Mesenteric fat pad (tissue), 1 donor: ENCODE data around the gene SMIM27. TPM values are rescaled to one million over a fixed set of nuclear protein-coding genes. Genes with fewer than 3 reads are reported as not detected.
A peak's percentile ranks its signal among the peaks of the same experiment; 100 is the strongest.

Experiments
- DNase-seq: peaks from one replicate; pipeline ENCODE4 v3.0.0-alpha.2; 2020; ENCODE audit warnings: low spot score
- total RNA-seq: library from RNA; stranded (reverse); fragmentation: NEBNext Ultra II Directional; extraction: Animal tissue kit (Norgen Biotek cat#: 25700); gene quantifications from one replicate; pipeline ENCODE4 v1.2.1, GENCODE V29; 2021
- donor health status: DM: yes; HTN: yes; CAD: no.

The SMIM27 gene
- total RNA-seq, 1 donor from 2014 or later, result 8.1 TPM

DNA sequence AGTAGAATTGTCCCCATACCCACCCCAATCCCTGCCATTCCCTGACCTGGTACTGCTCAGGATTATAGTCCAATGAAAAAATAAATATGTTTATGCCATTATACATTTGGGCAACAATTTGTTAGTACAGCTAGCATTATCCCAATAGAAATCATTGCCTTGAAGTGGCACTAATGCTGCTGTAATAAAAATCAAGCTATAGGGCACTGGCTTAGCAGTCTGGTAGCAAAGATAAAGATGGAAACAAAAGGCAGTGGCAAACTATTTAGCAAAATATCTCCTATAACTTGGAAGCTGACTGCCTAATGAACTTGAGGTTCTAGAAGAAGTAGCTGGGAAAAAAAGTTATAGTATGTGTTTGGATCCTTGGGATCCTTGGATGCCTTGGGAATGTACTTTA is 2.5 kb downstream of the SMIM27 start:
- no peak for DNase-seq

DNA sequence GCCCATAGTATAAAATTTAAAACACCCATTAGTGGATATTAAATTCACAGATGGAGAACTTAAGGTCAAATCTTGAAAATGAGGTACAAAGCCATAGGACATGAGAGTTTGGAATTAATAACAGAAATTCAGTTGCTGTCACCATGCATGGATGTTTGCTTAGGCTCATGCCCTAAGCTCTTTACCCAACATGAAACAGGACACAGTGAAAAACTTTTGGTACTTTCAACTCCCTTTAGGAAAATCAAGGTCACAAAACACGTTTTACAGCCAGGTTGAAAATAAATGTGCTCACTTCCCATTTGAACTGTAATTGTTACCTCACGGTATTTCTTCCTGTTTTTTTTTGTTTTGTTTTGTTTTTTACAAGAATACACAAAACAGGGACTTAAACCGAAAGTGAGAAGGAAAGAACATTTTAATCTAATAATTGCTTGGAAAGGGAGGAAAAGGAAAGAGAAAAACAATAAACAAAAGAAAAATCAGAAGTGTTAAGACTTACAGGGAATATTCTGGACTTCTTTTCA is 6.3 kb downstream of the SMIM27 start:
- DNase-seq, result no peak

DNA sequence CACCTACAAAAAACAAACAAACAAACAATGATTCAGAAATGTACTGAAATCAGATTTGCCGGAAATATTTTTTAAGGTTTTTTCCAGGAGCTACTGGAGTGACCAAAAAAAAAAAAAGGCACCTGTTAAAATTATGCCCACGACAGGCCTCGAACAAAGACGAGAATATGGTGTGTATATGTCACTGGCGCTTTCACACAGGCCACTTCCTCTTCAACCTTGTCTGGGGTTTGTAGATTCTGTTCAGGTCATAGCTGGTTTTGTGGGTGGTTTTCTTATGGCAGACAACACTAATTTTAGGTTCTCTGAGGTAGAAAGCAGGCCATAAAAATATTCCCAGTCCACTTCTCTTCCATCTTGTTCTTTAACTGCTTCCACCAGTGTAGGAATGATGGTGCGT is 13.8 kb downstream of the SMIM27 start:
- DNase-seq, result no peak

DNA sequence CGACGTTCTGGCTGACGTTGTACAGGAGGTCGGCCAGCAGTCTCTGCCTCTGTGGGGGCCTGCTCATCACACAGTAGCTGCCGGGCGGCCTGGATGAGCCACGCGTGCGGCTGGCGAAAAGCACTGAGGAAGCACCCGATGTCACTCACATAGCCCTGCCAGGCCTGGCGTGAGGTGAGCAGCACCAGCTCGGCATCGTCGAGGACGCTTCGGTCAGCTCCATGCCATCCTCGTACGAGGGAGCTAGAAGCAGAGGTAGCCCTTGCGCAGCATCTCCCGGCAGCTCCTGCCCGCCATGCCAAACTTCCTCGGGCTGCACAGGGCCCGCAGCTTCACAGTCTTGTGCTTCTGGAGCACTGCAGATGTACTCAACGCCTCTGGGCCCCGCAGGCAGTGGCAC is 14.6 kb downstream of the SMIM27 start:
- no peak for DNase-seq

DNA sequence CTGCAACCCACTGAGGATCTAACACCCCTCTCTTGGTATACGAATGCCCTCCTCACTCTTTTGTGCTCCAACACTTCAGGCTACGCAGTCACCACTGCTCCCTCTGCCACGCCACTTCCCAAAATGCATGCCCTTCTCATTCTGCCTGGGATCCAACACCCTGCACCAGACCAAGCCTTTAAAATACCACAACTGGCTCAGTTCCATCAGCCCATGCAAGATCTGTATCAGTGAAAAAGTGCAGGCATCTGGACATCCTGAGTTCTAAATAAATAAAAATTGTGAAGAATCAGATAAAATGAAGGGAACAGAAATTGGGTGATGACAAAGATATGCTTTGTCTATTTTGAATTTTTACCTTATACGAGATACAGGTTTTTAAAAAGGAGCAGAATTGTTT is 18.1 kb downstream of the SMIM27 start:
- DNase-seq, result no peak

DNA sequence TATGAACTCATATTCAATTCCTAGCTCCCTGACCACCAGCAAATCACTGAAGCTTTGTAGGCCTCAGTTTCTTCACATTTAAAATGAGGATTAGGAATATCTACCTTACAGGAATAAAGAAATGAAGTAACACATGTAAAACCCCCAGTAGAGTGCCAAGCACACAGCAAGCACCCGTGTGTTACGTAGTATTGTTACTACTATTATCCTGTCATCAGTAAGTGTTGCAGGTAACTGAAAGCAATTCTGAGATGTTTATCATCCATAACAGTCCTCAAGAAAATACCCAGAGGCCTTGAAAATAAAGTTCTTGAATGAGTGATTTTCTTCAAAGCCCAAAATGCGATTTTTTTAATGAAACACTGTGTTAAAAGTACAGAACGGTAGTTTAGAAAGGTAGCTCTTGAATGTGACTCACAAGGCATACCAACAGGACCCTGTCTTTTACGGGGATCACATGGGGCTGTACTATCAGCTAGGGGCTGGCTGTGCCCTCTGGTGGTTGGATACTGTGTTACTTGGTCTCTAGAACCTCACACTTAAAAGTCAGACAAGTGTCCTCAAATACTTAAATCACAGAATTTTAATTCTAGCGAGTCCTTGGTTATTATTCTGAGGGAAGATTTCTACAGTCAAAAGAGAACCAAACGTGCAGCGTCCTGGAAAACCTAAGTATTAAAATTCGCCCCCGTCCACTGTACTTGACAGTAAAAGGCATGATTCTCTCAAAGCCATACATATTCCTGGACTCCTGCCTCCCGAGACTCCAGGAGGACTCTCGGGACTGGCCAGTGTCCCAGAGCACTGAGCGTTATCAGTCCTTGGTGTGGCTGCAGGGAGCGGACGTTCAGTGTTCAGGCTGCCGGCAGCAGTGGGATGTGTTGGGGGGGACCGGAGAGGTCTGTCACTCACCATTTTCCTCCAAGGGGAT is 20.1 kb downstream of the SMIM27 start:
- no peak for DNase-seq

DNA sequence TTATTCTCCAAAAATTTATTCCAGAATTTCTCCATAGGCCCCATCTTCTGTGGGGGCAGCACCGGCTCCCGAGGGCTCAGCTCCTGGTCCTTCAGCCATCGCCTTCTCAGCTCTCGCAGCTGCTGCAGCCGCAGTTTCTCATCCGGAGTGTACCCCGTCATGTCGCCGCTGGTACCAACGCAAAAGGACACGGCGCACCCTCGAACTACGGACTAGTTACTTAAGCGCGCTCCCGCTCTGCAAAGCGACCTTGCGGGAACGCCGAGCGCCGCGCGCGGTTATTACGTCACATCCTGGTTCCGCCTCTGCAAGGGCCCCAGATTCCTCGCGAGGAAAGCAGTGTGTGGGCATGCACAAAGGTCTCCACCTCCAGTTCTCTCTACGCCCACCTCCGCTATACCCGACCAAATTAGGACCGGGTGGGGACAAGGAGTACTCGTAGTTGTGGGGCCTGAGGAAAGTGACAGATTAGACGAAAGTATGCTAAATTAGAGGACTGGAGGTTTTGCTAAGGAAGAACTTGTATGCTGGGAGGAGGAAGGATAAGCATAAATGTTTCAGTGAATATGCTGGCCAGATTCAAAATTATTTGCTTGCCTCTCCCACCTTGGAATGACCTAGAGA is 20.9 kb downstream of the SMIM27 start, which contains the start of gene NDUFB6:
TSS of gene NDUFB6 (minus strand) at position 260 of the 624 bp plus-strand sequence. CDS start at position 161, 99 bp downstream.
- peak; percentile 98 for DNase-seq

DNA sequence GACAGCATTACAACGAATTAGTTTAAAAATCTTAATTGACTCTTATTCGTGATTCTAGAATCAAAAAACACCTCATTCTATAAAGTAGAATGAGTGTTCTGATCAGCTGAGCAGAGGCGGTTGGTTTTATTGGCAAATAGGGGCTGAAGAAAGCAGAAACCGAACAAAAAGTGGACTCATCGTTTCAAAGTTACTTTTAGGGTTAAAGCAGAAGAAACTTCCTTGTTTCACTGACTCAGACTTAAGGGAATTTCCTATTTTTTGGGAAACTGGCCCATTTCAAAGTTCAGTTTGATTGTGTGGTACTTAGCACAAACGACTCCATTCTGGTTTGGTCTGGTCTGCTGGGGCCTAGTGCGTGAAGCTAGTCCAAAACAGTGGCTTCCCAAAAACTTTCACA is 21.7 kb downstream of the SMIM27 start:
- DNase-seq, result no peak

DNA sequence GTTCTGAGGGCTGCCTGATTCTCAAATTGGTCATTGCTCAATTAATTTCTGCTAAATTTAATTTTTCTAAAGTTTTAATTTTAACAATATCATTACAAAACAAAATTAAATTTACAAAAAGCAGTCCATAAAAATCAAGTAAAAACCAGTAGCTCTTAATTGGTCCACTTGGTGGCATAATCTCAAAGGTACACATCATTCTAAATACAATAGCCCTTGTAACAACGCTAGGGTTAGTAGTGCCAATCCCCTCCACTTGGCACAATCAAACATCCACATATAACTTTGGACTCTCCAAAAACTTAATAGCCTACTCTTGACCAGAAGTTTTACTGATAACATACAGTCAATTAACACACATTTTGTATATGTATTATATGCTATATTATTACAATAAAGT is 22.7 kb downstream of the SMIM27 start:
- DNase-seq, result no peak

DNA sequence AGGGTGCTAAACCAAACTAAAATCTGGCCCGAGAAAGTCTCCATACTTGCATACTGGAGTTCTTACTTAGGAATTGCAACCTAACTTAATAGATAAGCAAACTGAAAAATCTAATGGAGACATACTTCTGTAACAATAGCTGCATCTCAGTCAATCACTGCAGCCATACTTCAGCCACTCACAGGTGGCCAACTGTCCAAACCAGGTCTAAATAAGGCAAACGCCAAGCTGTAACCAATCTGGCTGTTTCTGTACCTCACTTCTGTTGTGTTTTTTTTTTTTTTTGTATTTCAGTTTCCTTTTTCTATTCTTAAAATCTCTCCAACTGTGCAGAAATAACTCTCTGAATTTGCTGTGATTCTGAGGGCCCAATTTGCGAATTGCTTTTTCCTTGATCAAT is 25.2 kb downstream of the SMIM27 start:
- no peak for DNase-seq

DNA sequence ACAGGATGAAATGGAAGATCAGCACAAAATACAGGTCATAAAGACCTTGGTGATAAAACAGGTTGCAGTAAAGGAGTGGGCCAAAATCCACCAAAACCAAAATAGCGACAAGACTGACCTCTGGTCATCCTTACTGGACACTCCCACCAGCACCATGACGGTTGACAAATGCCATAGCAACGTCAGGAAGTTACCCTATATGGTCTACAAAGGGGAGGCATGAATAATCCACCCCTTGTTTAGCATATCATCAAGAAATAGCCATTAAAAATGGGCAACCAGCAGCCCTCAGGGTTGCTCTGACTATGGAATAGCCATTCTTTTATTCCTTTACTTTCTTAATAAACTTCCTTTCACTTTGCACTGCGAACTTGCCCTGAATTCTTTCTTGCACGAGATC is 26.8 kb downstream of the SMIM27 start:
- DNase-seq, result no peak

DNA sequence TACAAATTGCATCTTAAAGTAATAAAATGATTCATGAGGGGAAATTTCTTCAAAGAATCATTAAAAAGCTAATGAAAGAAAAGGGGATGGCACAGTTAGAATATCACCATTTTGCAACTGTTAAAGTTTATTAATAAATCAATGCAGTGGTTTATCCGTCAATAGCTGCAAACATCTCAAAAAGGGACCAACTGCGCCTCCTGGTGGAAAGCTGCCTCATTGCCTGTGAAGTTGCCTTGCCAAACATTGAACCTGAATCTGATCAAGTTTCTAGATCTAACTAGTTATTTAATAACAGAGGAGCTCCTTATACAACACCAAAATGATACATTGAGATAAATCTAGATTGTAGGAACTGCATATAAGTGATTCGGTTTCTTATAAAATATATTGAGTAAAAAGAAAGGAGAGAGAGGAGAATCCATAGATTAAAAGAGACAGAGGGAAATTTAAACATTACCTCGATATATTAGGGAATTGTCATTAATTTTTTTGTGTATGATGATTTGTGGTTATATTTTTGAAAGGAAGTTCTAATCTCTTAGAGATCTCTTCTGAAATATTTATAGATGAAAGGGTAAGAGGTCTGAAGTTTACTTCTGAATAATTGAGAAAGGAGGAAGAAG is 27.7 kb downstream of the SMIM27 start:
- DNase-seq, result no peak

DNA sequence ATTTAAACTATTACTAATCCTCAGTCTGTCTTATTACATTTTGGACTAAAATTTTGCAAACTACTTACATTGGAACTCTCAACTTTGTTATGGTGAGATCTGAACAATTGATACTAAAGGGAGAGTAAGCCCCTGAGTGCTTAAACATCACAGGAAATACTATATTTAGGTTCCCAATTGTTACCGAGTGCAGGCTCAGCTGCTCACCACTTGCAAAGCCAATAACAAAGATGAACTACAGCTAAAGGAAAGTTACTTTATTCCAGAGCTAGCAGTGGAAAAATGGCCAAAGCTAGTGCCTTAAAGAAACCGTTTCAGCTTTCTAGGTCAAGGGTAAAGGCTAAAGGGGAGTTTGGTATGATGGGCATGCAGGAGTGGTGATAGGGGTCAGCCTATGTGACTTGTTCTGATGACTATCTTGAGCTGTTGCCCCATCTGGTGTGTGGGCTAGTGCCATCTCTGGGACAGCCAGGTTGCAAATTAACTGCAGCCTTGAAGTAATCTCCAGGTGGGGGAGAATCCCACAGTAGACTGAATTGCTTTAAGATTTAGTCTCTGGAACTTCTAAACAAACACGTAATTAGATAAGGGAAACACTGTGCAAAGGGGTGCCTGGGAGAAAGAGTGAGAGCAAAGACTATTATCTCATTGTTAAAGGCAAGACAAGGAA is 28.6 kb downstream of the SMIM27 start:
- DNase-seq, result no peak

DNA sequence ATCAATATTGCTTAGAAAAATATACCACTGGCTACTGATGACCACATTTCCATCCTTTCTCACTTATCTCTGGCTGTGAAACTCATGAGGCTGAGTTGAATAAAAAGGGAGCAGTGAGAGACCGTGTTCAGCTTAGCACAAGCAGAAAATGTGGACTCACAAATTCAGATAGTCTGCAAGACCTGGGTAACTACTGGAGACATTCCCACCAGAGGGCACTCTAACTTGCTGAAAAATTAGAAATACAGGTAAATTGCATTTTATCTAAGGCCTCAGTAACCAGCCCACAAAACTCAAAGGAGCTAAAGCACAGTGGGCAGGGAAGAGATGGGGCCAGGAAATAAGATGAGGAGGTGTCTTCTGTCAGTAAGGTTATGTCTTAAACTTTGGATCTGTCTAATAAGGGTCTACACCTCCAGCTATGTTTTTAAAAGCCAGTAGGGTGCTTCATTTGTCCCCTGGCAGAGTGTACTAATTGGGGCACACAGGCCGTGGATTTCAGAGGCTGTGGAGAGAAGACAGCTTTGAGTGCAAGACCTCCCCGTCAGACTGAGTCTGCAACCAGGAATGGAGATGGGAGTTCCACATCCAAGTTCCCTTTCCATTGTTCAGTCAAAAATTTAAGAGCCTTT is 29.5 kb downstream of the SMIM27 start:
- no peak for DNase-seq

DNA sequence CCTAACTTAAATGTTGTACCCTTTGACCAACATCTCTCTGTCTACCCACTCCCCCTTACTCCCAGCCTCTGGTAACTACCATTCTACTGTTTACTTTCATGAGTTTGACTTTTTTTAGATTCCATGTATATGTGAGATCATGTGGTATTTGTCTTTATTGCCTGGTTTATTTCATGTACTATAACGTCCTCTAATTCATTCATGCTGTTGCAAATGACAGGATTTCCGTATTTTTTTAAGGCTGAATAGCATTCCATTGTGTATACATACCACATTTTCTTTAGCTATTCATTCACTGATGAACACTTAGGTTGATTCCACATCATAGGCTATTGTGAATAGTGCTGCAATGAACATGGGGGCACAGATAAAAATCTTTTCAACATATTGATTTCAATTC is 32.7 kb downstream of the SMIM27 start:
- DNase-seq, result no peak

DNA sequence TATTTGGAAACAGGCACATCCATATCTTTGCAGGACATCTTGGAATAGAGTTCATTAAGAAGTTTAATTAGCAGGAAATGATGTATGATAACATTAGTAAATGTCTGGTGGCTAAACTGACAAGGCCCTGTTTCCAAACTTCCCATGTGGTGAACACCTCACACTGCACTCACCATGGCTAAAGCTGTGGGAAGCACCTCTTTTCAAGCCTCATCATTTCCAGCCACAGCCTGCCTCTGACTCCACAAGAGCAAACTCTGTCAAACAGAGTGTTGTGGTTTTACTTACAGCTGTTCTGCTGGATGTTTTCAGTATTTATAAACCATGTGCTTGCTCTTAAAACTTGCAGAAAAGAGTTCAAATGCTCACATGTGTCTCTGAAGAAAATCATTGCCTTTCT is 35.8 kb downstream of the SMIM27 start:
- DNase-seq, result no peak

DNA sequence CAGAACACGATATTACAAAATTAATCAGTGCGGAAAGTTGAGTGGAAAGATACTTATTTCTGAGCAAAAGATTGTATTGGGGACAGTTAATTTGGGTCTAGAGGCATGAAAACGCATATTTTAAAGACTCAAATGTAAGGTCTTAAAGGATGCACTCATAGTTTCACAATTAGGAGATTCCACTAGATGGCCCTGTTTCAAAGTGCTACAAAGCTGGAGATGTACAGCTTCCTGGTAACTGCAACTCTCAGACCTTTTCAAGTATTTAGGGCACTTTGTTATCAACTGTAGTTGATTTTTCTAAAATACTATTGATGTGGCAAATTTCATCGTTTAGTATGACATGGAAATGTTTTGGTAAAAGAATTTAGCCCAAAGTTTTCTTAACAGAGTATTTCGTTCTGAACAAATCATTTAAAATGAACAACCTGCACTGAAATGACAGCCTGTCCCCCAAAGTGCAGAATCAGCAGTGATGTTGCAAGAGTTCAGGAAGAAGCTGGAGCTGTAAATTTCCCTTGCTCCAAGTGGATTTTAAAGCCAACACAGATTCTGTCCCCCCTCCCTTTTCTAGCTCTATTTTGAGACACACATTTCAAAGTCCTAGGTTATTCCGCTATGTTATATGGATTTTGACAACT is 37.1 kb downstream of the SMIM27 start:
- DNase-seq, result no peak

DNA sequence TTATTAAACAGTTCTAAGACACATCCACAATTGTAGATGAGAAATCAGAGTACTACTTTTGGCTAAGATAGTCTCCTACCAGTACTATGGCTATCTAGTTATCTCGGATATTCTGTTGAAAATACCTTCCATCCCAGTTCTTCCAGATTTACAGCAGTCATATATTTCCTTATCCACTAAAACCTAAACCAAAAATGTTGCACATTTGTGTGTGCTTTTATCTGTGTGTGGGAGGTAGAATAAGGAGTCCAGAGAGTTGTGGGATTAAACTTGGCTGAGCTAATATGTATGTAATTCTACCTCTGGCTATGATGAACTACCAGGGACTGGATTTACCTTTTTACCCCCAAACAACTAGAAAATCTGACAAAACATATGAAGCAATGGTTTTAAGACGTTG is 38.3 kb downstream of the SMIM27 start:
- DNase-seq, result no peak

DNA sequence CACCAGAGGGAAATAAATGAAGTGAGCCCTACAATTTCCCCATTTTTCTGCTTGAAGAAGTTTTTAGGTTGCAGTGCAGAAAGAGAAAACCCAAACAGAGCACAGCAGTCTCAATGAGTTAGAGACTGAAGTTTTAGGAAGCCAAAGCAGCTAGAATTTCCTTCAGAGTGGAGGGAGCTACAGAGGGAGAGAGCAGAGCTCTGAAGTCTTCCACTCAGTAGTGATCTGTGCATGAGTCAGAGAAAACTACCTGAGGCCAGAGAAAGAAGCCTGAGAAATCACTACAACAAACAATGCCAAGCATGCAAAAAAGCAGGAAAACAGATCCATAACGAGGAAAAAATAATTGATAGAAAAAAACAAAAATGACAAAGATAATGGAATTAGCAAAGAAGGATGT is 38.8 kb downstream of the SMIM27 start:
- no peak for DNase-seq

DNA sequence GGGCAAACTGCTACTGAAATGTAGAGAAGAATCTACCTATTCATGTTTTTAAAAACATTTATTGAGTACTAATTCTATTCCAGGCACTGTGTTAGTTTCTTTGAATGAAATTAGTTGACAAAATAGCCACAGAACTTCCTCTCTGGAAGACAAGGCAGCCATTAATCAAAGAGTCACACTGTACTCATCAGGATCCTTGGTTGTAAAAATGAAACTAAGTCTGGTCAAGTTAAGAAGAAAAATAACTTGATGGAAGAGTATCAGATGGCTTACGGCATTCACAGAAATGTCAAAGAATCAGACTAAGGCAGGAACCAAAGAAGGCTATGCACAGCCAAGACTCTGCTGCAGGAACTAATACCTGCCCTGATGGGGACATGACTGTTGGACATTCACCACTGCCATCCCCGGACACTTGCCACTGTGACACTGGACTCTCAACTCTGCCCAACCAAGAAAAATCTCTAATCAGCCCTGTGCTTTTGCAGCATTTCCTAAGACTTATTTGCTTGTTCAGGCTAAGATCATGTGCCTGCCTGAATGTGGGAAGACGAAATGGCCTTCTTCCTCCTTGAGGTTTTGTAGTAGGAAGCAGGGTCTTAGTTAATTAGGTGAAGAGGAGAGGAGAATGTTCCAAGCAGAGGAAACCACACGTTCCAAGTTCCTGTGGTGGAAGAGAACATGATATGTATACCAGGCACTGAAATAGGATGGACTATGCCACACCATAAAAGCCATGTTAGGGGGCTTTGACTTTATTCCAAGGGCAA is 44.2 kb downstream of the SMIM27 start:
- no peak for DNase-seq
